OCI-LY1 (cell line): ENCODE results near the gene TCAF1.
"Not testable (repeated sequence)": the region's sequence is repeated elsewhere in the genome, so short reads cannot be mapped to it uniquely, and the experiment has no call there.

Source experiments
- H2AFZ ChIP-seq: fragments of 200-600 bp; sonication (generic), shearing (Covaris generic); 2 replicates; pipeline ENCODE4 v1.6.0; 2014; ENCODE audit warnings: antibody characterized with exemption, mild to moderate bottlenecking, low read length
- H3F3A ChIP-seq: fragments of 200-600 bp; sonication (generic), shearing (Covaris generic); 2 replicates; pipeline ENCODE4 v1.6.0; 2014; ENCODE audit warnings: mild to moderate bottlenecking, antibody characterized with exemption, low read length, moderate library complexity; ENCODE audit not compliant: insufficient read depth
- H3K27ac ChIP-seq: fragments of 200-600 bp; sonication (generic); 2 replicates; pipeline ENCODE4 v1.5.1; 2014; ENCODE audit warnings: low read length, mixed run types, mild to moderate bottlenecking, low read depth; ENCODE audit not compliant: poor library complexity, severe bottlenecking
- H3K27me3 ChIP-seq: fragments of 200-600 bp; sonication (generic); 2 replicates; pipeline ENCODE4 v1.6.0; 2014; ENCODE audit warnings: antibody characterized with exemption, mild to moderate bottlenecking, low read length, moderate library complexity; ENCODE audit not compliant: insufficient read depth
- H3K36me3 ChIP-seq: fragments of 200-600 bp; sonication (generic); 2 replicates; pipeline ENCODE4 v1.6.1; 2014; ENCODE audit warnings: mild to moderate bottlenecking, antibody characterized with exemption, low read length, moderate library complexity, mixed read lengths; ENCODE audit not compliant: insufficient read depth
- H3K4me1 ChIP-seq: fragments of 200-600 bp; sonication (generic); 2 replicates; pipeline ENCODE4 v1.5.1; 2014; ENCODE audit warnings: mild to moderate bottlenecking, low read length, moderate library complexity; ENCODE audit not compliant: insufficient read depth, severe bottlenecking
- H3K4me2 ChIP-seq: fragments of 200-600 bp; sonication (generic), shearing (Covaris generic); 2 replicates; pipeline ENCODE4 v1.6.1; 2014; ENCODE audit warnings: low read length
- H3K4me3 ChIP-seq: fragments of 200-600 bp; sonication (generic); 2 replicates; pipeline ENCODE4 v1.5.1; 2014; ENCODE audit warnings: low read length, low read depth, mild to moderate bottlenecking, mixed read lengths; ENCODE audit not compliant: poor library complexity, severe bottlenecking
- H3K79me2 ChIP-seq: fragments of 200-600 bp; shearing (Covaris generic); 2 replicates; pipeline ENCODE4 v1.6.1; 2016; ENCODE audit warnings: mixed run types, low read length, mixed read lengths; ENCODE audit not compliant: insufficient read depth
- H3K9ac ChIP-seq: fragments of 200-600 bp; sonication (generic), shearing (Covaris generic); 2 replicates; pipeline ENCODE4 v1.6.1; 2014; ENCODE audit warnings: mild to moderate bottlenecking, low read length, mixed read lengths
- H3K9me2 ChIP-seq: fragments of 200-600 bp; sonication (generic), shearing (Covaris generic); 2 replicates; pipeline ENCODE4 v1.6.1; 2014; ENCODE audit warnings: low read depth, mild to moderate bottlenecking, low read length, mixed read lengths
- H3K9me3 ChIP-seq: fragments of 200-600 bp; shearing (Covaris generic); 2 replicates; pipeline ENCODE4 v1.6.1; 2014; ENCODE audit warnings: low read length, mixed read lengths
- H4K20me1 ChIP-seq: fragments of 200-600 bp; sonication (generic), shearing (Covaris generic); 2 replicates; pipeline ENCODE4 v1.6.0; 2016; ENCODE audit warnings: mild to moderate bottlenecking, low read length; ENCODE audit not compliant: insufficient read depth
- EZH2 ChIP-seq: fragments of 200-600 bp; sonication (generic), shearing (Covaris generic); IDR thresholded peaks from 2 replicates; pipeline ENCODE4 v1.8.0; 2017; ENCODE audit warnings: borderline replicate concordance, mixed run types, mild to moderate bottlenecking, antibody characterized with exemption, low read length, moderate library complexity, mixed read lengths
- TF ChIP-seq, protein P1 (sequence below): fragments of 200-600 bp; sonication (generic), shearing (Covaris generic); IDR thresholded peaks from 2 replicates; pipeline ENCODE4 v1.5.1; 2017; ENCODE audit warnings: mild to moderate bottlenecking, antibody characterized with exemption, low read length, moderate library complexity, mixed read lengths

TCAF1 gene

DNA sequence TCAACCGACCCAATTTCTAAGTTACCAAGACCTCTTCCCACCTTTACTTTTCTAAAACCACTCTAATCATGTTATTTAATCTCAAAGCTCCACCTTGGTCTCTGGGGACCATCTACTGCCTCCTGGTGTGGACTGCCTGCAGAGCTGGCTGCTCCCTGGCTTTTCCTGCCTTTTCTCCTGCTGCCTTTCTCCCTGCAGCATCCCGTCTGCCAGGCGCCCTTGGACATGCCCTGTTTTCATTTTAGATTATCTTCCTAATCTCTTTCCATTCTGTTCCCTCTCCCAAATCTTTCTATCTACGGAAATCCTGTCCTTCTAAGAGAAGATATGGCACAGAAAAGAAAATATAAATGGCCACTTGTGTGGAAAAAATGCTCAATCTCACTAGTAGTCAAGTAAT lies 23.1 kb downstream of the TCAF1 start:
- Histone ChIP-seq H3K4me3 (no peak overlapping the region), H3K9me2 (no peaks in the 10 kb centered on the region), H2AFZ (no peak overlapping the region), H4K20me1 (no peaks in the 10 kb centered on the region), H3K9me3 (no peaks in the 10 kb centered on the region), H3K27me3 (no peaks in the 10 kb centered on the region), H3K4me2 (no peak overlapping the region), H3K36me3 (no peaks in the 10 kb centered on the region), H3K9ac (no peak overlapping the region), H3K79me2 (no peaks in the 10 kb centered on the region), H3K4me1 (no peaks in the 10 kb centered on the region), H3F3A (no peaks in the 10 kb centered on the region), H3K27ac (no peak overlapping the region)
- no peak for TF ChIP-seq EZH2
- TF ChIP-seq, protein P1, sequence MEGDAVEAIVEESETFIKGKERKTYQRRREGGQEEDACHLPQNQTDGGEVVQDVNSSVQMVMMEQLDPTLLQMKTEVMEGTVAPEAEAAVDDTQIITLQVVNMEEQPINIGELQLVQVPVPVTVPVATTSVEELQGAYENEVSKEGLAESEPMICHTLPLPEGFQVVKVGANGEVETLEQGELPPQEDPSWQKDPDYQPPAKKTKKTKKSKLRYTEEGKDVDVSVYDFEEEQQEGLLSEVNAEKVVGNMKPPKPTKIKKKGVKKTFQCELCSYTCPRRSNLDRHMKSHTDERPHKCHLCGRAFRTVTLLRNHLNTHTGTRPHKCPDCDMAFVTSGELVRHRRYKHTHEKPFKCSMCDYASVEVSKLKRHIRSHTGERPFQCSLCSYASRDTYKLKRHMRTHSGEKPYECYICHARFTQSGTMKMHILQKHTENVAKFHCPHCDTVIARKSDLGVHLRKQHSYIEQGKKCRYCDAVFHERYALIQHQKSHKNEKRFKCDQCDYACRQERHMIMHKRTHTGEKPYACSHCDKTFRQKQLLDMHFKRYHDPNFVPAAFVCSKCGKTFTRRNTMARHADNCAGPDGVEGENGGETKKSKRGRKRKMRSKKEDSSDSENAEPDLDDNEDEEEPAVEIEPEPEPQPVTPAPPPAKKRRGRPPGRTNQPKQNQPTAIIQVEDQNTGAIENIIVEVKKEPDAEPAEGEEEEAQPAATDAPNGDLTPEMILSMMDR = no peak

GRCh38 chr7:143877098-143877497 lies 24.9 kb downstream of the TCAF1 start:
- no peak overlapping the region for H2AFZ ChIP-seq
- no peak overlapping the region for H3K27ac ChIP-seq
- no peak overlapping the region for H3K4me3 ChIP-seq
- H3K9me2 ChIP-seq = no peaks in the 10 kb centered on the region
- no peaks in the 10 kb centered on the region for H3K4me1 ChIP-seq
- H3F3A ChIP-seq = no peaks in the 10 kb centered on the region
- no peaks in the 10 kb centered on the region for H3K36me3 ChIP-seq
- no peak for TF ChIP-seq EZH2
- TF ChIP-seq, protein P1 = no peak
- no peak overlapping the region for H3K9ac ChIP-seq
- H3K4me2 ChIP-seq = no peak overlapping the region
- no peaks in the 10 kb centered on the region for H3K27me3 ChIP-seq
- no peaks in the 10 kb centered on the region for H3K79me2 ChIP-seq
- H4K20me1 ChIP-seq = no peaks in the 10 kb centered on the region
- H3K9me3 ChIP-seq = no peaks in the 10 kb centered on the region

DNA sequence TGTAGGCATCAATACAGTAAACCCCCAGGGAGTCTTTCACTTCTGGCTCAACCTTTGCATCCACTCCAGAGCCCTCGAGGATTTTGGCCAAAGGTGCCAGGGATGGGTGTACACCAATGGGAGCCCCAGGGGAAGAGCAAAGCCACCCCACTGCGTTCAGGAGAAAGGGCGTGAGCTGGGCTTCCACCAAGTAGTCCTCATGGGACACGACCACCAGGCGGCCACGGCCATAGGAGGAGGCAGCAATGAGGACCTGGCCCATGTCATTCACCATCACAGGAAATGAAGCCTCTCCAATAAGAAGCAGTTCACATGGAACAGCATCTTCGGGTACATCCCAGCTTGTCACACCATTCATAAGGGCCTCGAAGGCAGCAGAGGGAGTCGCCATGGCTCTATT lies 25.8 kb downstream of the TCAF1 start:
- no peak overlapping the region for H3K9ac ChIP-seq
- no peaks in the 10 kb centered on the region for H3K4me1 ChIP-seq
- no peaks in the 10 kb centered on the region for H3K9me2 ChIP-seq
- H3K36me3 ChIP-seq = no peaks in the 10 kb centered on the region
- H3F3A ChIP-seq = no peaks in the 10 kb centered on the region
- no peaks in the 10 kb centered on the region for H3K27me3 ChIP-seq
- TF ChIP-seq, protein P1 = no peak
- TF ChIP-seq EZH2 = no peak
- H3K27ac ChIP-seq = no peak overlapping the region
- H3K9me3 ChIP-seq = no peaks in the 10 kb centered on the region
- H2AFZ ChIP-seq = no peak overlapping the region
- H3K4me3 ChIP-seq = no peak overlapping the region
- no peak overlapping the region for H3K4me2 ChIP-seq
- H4K20me1 ChIP-seq = no peaks in the 10 kb centered on the region
- H3K79me2 ChIP-seq = no peaks in the 10 kb centered on the region

GRCh38 chr7:143873242-143873641 lies 28.7 kb downstream of the TCAF1 start:
- not testable (repeated sequence) for H3K79me2 ChIP-seq, H3F3A ChIP-seq, H3K4me1 ChIP-seq, H3K9ac ChIP-seq, H2AFZ ChIP-seq, H3K9me3 ChIP-seq, H3K27ac ChIP-seq, H3K9me2 ChIP-seq, H3K36me3 ChIP-seq, H3K4me3 ChIP-seq, H3K27me3 ChIP-seq, H3K4me2 ChIP-seq, H4K20me1 ChIP-seq

DNA sequence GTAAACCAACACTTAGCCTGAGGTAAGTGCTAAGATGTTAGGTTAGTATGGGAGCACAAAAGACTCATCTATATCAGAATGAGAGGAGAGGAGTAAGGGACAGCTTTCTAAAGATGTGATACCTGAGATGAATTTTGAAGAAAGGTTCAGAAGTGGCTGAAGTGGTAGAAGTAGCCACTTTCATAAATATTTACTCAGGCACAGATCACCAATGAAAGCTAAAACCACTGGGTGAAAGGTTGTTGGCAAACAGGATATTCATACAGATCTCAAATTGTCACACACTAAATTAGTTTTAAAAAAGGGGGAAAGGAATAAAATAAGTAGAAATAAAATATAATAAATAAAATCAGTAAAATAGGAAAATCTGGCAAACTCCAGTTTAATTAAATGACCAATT lies 30.4 kb downstream of the TCAF1 start:
- H3K27ac ChIP-seq, H2AFZ ChIP-seq, H3F3A ChIP-seq, H3K9me2 ChIP-seq, H3K9me3 ChIP-seq, H3K27me3 ChIP-seq, H3K4me3 ChIP-seq, H3K4me1 ChIP-seq, H3K79me2 ChIP-seq, H3K36me3 ChIP-seq, H3K4me2 ChIP-seq, H3K9ac ChIP-seq, H4K20me1 ChIP-seq: not testable (repeated sequence)

GRCh38 chr7:143857994-143858393 lies 44.0 kb downstream of the TCAF1 start:
- not testable (repeated sequence) for H2AFZ ChIP-seq, H4K20me1 ChIP-seq, H3F3A ChIP-seq, H3K9me2 ChIP-seq, H3K4me3 ChIP-seq, H3K36me3 ChIP-seq, H3K9me3 ChIP-seq, H3K79me2 ChIP-seq, H3K27ac ChIP-seq, H3K27me3 ChIP-seq, H3K4me1 ChIP-seq, H3K4me2 ChIP-seq, H3K9ac ChIP-seq
